ENCODE data around the gene MFSD1.

Gene MFSD1

DNA sequence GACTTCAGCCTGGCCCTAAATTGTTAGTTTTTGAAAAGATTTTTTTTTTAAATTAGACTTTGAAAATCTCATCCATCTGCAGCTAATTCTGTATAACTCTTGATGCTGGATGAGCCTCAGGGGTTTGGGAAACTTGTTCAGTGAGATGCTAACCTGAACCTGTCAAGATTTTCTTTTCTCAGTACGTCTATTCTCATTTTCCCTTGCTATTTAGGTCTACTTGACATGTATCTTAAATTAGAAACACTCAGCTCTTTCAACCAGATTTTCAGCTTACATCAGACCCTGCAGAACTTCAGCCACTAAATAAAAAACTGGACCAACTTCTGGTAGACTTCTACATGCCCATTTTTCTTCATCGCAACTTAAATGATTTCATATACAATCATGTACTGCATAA lies 61.4 kb downstream of the MFSD1 start:
- Histone ChIP-seq H3K9ac (ENCODE audit: low read length) (no peak overlapping the region), H3K36me3 (ENCODE audit: control insufficient read depth, insufficient read depth, low read length) (no peaks in the 10 kb centered on the region), H3K27me3 (ENCODE audit: control insufficient read depth, insufficient read depth, low read length) (no peaks in the 10 kb centered on the region), H3K9me3 (ENCODE audit: control insufficient read depth, low read length) (no peaks in the 10 kb centered on the region), H3K4me1 (ENCODE audit: control insufficient read depth, insufficient read depth, low read length) (no peaks in the 10 kb centered on the region), H3K4me3 (ENCODE audit: low read length) (no peak overlapping the region)

DNA sequence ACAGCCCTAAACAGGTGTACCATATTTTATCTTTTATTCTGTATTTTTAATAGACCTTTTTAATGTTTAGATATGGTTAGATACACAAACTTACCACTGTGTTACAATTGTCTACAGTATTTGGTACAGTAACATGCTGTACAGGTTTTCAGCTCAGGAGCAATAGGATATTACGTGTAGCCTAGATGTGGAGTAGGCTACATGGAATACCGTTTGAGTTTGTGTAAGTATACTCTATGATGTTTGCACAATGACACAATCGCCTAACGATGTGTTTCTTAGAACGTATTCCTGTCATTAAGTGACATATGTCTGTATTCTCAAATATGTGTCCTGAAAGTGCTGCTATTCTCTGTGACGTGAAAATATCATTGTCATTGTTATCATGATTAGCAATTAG lies 62.6 kb downstream of the MFSD1 start:
- Histone ChIP-seq H3K9me3 (ENCODE audit: control insufficient read depth, low read length) (no peaks in the 10 kb centered on the region), H3K4me1 (ENCODE audit: control insufficient read depth, insufficient read depth, low read length) (no peaks in the 10 kb centered on the region), H3K27me3 (ENCODE audit: control insufficient read depth, insufficient read depth, low read length) (no peaks in the 10 kb centered on the region), H3K36me3 (ENCODE audit: control insufficient read depth, insufficient read depth, low read length) (no peaks in the 10 kb centered on the region), H3K4me3 (ENCODE audit: low read length) (no peak overlapping the region), H3K9ac (ENCODE audit: low read length) (no peak overlapping the region)

DNA sequence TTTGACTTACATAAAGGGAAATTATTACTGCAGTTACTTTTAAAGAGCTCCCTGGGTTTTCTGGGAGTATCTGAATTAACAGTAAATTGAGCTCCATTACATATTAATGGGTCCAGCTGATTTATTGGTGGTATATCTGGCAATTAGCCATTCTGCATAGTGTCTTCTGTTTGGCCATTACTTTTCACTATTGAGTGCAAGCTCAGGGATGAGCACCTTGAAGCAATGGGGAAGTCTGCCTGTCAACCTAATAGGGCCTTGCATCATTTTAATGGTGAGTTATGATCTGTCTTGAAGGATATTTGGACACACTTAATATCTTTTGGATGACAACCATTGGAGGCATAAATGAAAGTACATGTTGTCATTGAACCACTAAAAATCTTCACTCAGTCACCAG lies 73.8 kb downstream of the MFSD1 start:
- H3K36me3 ChIP-seq (ENCODE audit: control insufficient read depth, insufficient read depth, low read length) = no peaks in the 10 kb centered on the region
- no peak overlapping the region for H3K4me3 ChIP-seq (ENCODE audit: low read length)
- no peaks in the 10 kb centered on the region for H3K9me3 ChIP-seq (ENCODE audit: control insufficient read depth, low read length)
- no peak overlapping the region for H3K9ac ChIP-seq (ENCODE audit: low read length)
- no peaks in the 10 kb centered on the region for H3K4me1 ChIP-seq (ENCODE audit: control insufficient read depth, insufficient read depth, low read length)
- no peaks in the 10 kb centered on the region for H3K27me3 ChIP-seq (ENCODE audit: control insufficient read depth, insufficient read depth, low read length)

Measured in mucosa of stomach (tissue), 1 donor.